Activated T-cell treated with anti-CD3 and anti-CD28 coated beads, Interleukin-2, amount 50 U/mL, for 72 hours (primary cell): Measurements from ENCODE around the gene CD79A. TPM values are rescaled to one million over a fixed set of nuclear protein-coding genes. Genes with fewer than 3 reads are reported as not detected.
A peak's percentile ranks its signal among the peaks of the same experiment; 100 is the strongest.

Source experiments
- ATAC-seq, 2 donors: fragments of 150-1000 bp; cut with Tn5 transposase; replicated peaks in 1 of 2; 2 replicates each; pipeline ENCODE4 v1.10.0; 2021; ENCODE audit warnings: moderate library complexity in 2 of 2, mild to moderate bottlenecking in 1 of 2
- DNase-seq, 2 donors: peaks; one replicate each; pipeline ENCODE4 v3.0.0; 2021 to 2022; ENCODE audit warnings: mixed read lengths in 1 of 2
- H3K27ac Mint-ChIP-seq: one replicate; pipeline ENCODE4 v1.8.0; 2022; ENCODE audit warnings: mild to moderate bottlenecking, moderate library complexity, mixed read lengths
- H3K27me3 Mint-ChIP-seq: one replicate; pipeline ENCODE4 v1.8.0; 2022; ENCODE audit warnings: low read depth, mixed read lengths
- H3K36me3 Mint-ChIP-seq, 2 donors: one replicate each; pipeline ENCODE4 v1.8.0; 2022; ENCODE audit warnings: mixed read lengths in 2 of 2, mild to moderate bottlenecking in 1 of 2; ENCODE audit not compliant: insufficient read depth in 2 of 2
- H3K4me1 Mint-ChIP-seq: one replicate; pipeline ENCODE4 v1.8.0; 2022; ENCODE audit warnings: low read depth, mixed read lengths
- H3K4me3 Mint-ChIP-seq, 2 donors: one replicate each; pipeline ENCODE4 v1.8.0; 2022; ENCODE audit warnings: mild to moderate bottlenecking in 2 of 2, mixed read lengths in 2 of 2, moderate library complexity in 2 of 2
- H3K9me3 Mint-ChIP-seq, 2 donors: one replicate each; pipeline ENCODE4 v1.8.0; 2022; ENCODE audit warnings: mixed read lengths in 2 of 2
- total RNA-seq, 2 donors: library from RNA; stranded (reverse); gene quantifications; one replicate each; pipeline ENCODE4 v1.2.3, GENCODE V29; 2022

The CD79A gene
- total RNA-seq, 2 donors from 2014 or later, result 12.3 to 27.5 TPM

DNA sequence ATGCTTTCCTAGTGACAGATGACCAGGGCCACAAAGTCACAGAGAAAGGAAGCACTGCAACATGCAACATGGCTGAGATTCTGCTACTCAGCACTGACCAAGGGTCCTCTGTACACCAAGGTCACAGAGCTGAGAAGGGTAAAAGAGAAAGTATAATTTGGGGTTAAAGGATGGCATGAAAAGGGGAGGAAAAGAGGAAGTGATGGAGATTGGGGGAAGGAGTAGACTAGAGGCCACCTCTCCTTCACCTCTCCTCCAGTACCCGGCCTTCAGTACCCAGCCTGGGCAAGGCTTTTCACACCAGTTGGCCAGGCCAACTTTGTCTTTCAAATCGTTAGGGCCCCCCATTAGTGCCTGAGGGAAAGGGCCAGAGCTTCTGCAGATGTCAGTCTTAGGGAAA lies 23.3 kb upstream of the CD79A start:
- Mint-ChIP-seq H3K4me1 (no peaks in the 10 kb centered on the region), H3K4me3 (no peak overlapping the region), H3K9me3 (no peaks in the 10 kb centered on the region), H3K27ac (no peak overlapping the region), H3K27me3 (peaks cover 12% of the 10 kb centered on the region), H3K36me3 (no peaks in the 10 kb centered on the region)
- ATAC-seq (no peak), DNase-seq (no peak)

DNA sequence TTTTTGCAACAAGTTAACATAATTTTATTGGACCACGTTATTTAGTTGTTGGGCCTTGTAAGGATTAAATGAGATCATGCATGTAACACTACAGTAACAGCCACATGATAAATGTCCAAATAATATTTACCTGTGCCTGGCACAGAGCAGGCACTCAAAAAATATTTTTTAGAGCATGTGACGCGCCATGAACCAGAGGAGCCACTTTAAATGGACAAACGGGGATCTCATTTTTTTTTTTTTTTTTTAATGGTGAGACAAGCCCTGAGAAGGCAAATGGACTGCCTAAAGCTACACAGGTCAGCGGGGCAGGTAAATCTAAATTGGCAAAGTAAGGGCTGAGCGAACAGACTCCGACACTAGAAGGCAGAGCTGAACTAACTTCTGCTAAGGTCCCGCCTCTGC lies 17.9 kb upstream of the CD79A start:
- Mint-ChIP-seq H3K9me3 (no peaks in the 10 kb centered on the region), H3K4me3 (peak overlapping the region; percentile 91 to 99), H3K36me3 (peaks cover 25 to 36% of the 10 kb centered on the region in 2 donors), H3K27ac (peak overlapping the region; percentile 98), H3K4me1 (peaks cover 41% of the 10 kb centered on the region), H3K27me3 (peaks cover 5% of the 10 kb centered on the region)
- DNase-seq (no peak), ATAC-seq (no peak)

DNA sequence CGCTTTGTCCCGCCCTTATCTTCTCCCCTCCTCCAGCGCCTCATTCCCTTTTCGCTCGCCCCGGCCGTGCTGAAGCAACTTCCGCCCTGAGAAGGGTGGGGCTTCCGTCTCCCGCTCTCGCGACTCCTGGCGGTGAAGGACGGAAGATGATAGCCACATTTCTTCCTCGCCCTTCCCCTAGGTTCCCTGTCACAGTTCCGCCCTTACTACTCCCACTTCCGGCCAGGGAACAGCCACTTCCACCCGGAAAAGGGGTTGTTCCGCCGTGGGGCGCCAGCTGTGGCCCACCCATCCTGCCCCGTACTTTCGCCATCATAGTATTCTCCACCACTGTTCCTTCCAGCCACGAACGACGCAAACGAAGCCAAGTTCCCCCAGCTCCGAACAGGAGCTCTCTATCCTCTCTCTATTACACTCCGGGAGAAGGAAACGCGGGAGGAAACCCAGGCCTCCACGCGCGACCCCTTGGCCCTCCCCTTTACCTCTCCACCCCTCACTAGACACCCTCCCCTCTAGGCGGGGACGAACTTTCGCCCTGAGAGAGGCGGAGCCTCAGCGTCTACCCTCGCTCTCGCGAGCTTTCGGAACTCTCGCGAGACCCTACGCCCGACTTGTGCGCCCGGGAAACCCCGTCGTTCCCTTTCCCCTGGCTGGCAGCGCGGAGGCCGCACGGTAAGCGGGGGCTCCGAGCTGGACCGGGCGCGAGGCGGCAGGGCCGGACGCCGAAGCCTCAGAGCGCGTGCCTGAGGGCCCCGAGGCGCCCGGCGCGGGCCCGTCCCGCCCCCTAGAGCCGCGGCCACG lies 17.3 kb upstream of the CD79A start, which contains the start of gene RPS19:
Gene RPS19, plus strand, starts transcription at position 638 of the 801 bp plus-strand sequence. CDS start 520 bp downstream, outside the sequence.
- Mint-ChIP-seq H3K36me3 (peaks cover 25 to 39% of the 10 kb centered on the region in 2 donors), H3K4me3 (peak within 1 kb of the TSS; percentile 91 to 99), H3K27ac (peak within 1 kb of the TSS; percentile 98), H3K4me1 (peaks cover 47% of the 10 kb centered on the region), H3K9me3 (no peaks in the 10 kb centered on the region), H3K27me3 (peaks cover 4% of the 10 kb centered on the region)
- ATAC-seq, result peak; percentile 89
- DNase-seq, result peak; percentile 98

DNA sequence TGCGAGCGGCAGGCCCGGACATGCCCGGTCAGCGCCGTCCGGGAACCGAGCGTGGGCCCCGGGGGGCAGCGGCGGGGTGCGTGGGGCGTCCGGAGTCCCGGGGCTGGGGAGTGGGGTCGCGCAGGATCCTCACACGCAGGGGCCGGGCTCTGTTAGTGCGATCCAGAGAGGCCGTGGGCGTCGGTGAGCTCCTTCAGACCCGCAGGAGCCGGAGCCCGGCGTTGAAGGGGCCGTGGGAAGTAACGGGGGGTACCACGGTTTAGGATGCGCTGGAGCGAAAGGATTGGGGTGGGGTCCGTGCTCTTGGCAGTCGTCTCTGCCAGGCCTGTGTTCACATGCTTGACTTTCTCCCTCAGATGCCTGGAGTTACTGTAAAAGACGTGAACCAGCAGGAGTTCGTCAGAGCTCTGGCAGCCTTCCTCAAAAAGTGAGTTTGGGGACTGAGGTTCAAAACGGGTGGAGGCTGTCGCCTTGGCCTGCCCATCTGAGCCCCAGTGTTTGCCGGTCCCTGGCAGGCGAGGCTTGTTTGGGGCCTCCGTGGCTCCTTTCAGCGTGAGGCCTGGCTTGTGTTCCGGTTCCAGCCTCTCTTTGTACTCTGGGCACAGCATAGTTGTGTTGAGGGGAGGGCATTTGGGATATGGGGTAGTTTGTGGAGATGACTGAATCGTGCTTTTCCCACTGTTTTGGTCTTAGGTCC lies 16.5 kb upstream of the CD79A start:
- Mint-ChIP-seq H3K27ac (peak overlapping the region; percentile 86), H3K27me3 (no peaks in the 10 kb centered on the region), H3K9me3 (no peaks in the 10 kb centered on the region), H3K4me3 (peak overlapping the region; percentile 91 to 99), H3K4me1 (peaks cover 52% of the 10 kb centered on the region), H3K36me3 (peaks cover 25 to 44% of the 10 kb centered on the region in 2 donors)
- ATAC-seq, result no peak
- no peak for DNase-seq

DNA sequence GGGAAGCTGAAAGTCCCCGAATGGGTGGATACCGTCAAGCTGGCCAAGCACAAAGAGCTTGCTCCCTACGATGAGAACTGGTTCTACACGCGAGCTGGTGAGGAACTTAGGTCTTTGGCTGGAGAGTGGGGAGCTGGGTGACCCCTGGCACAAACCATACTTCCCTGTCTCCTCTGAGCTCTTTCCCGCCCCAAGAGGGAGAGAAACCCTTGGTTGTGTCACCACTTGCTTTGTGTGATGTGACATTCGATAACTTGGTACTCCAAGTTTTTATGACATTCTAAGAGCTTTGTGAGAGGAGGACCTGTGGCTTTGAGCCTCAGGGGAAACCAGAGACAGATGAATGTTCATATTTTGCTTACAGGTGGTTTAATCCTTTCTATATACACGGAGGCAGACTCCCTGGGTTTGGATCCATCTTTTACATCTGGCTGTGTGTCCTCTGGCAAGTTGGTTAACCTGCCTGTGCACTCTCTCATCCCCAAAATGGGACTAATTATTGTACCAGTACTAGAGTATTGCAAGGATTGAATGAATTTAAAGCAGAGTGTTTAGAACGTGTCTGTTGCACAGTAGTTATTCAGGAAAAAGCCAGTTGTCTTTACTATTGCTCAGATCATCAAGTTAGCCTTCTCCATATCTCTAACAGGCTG lies 15.8 kb upstream of the CD79A start:
- Mint-ChIP-seq H3K4me3 (peak overlapping the region; percentile 91 to 99), H3K36me3 (peaks cover 25 to 51% of the 10 kb centered on the region in 2 donors), H3K9me3 (no peaks in the 10 kb centered on the region), H3K27ac (peak overlapping the region; percentile 86), H3K4me1 (peaks cover 58% of the 10 kb centered on the region), H3K27me3 (no peaks in the 10 kb centered on the region)
- no peak for ATAC-seq
- no peak for DNase-seq

DNA sequence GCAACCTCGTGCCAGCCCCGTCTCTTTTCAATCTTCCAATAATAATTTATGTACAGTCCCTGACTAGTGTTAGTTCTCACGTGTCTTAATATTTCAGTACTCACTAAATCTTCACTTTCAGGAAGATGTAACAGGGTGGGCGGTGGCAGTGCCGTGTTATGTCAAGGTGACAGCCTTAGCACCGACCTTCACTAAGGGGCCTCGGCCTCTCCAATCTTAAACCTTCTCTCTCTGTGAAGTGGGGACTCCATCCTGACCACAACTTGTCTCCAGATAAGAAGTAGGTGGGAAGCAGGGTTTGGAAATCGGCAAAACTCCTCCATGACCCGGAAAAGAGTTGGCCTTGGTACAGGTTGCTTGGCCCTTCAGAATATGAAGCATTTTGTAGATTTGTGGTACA lies 15.2 kb upstream of the CD79A start:
- ATAC-seq, result no peak
- H3K27me3 Mint-ChIP-seq, result no peaks in the 10 kb centered on the region
- no peak for DNase-seq
- H3K36me3 Mint-ChIP-seq, result peaks cover 25 to 57% of the 10 kb centered on the region in 2 donors
- peaks cover 64% of the 10 kb centered on the region for H3K4me1 Mint-ChIP-seq
- H3K4me3 Mint-ChIP-seq, result peak overlapping the region; percentile 91 to 99
- H3K9me3 Mint-ChIP-seq, result no peaks in the 10 kb centered on the region
- peak overlapping the region; percentile 86 for H3K27ac Mint-ChIP-seq

DNA sequence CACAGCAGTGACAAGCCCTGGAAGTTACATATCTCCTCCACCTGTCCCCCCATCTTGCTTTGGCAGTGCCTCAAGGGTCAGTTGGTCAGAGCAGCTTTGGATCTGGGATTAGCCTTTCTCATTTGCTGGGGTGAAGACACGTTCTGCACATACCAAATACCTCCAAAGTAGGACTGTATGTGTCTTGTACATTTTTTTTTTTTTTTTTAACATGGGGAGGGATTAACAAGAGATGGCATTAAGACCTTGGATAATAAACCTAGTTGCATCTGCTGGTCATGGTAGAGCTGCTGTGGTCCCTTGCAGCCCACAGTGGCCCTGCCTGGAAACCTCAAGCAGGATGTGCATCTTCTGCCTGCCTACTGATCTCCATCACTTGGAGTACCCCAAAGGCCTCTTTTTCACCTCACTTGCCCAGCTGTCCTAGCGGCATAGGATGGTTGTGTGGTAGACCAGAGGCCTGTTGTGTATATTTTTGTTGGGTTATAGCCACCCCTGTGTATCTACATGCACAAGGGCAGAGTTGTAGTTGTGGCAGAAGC lies 14.6 kb upstream of the CD79A start:
- Mint-ChIP-seq H3K36me3 (peaks cover 25 to 57% of the 10 kb centered on the region in 2 donors), H3K4me3 (peak overlapping the region; percentile 91 to 99), H3K4me1 (peaks cover 67% of the 10 kb centered on the region), H3K9me3 (no peaks in the 10 kb centered on the region), H3K27me3 (no peaks in the 10 kb centered on the region), H3K27ac (peak overlapping the region; percentile 86)
- ATAC-seq (no peak), DNase-seq (no peak)

DNA sequence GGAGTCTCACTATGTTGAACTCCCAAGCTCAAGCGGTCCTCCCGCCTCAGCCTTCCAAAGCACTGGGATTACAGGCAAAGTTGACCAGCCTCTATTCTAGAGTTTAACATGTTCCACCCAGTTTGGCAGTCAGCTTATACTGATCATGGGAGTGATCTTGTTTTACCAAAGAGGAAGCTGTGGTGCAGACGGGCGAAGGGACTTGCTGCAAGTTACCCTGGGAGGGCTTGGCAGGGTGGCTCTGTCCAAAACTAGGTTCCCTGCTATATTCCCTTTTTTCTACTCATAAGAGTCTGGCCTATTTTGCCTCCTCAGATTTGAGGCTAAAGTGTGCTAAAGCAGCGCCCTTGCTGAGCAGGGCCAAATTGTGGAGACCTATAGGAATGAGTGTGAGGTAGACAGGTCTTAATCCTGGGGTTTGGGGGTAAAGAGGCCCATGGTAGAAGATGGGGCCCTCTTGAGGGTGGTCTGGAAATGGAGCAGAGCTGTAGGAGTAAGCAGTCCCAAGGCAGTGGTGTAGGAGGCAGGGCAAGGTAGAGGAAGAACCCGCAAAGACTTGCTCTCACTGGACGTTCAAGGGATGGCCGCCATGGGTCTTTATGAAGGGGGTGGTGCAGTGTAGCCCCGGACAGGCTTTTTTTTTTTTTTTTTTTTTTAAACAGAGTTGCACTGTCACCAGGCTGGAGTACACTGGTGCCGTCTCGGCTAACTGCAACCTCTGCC lies 13.7 kb upstream of the CD79A start:
- Mint-ChIP-seq H3K4me1 (peaks cover 75% of the 10 kb centered on the region), H3K27me3 (no peaks in the 10 kb centered on the region), H3K36me3 (peaks cover 25 to 59% of the 10 kb centered on the region in 2 donors), H3K9me3 (no peaks in the 10 kb centered on the region), H3K4me3 (peak overlapping the region; percentile 91 to 99), H3K27ac (peak overlapping the region; percentile 86)
- no peak for DNase-seq
- no peak for ATAC-seq

DNA sequence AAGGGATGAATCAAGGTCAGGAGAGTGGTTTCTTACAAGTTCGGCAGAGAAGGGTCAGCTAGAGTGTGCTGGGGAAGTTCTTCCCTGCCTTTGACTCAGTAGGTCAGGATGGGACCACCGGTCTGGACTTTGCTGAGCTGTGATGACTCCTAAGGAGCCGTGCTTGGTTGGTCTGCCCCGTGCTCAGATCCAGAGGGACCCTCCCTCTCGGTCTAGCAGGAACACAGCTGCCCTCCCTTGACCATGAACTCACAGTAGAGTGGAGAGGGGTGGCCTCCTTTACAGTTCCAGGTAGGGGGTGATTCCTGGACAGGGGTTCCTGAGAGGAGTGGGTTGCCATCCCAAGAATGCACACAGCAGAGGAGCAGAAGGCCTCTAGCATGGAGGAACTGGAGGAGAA lies 12.7 kb upstream of the CD79A start:
- Mint-ChIP-seq H3K36me3 (peaks cover 25 to 62% of the 10 kb centered on the region in 2 donors), H3K4me3 (peak overlapping the region; percentile 77 to 99), H3K27me3 (no peaks in the 10 kb centered on the region), H3K9me3 (no peaks in the 10 kb centered on the region), H3K27ac (peak overlapping the region; percentile 88), H3K4me1 (peaks cover 80% of the 10 kb centered on the region)
- no peak for DNase-seq
- no peak for ATAC-seq

DNA sequence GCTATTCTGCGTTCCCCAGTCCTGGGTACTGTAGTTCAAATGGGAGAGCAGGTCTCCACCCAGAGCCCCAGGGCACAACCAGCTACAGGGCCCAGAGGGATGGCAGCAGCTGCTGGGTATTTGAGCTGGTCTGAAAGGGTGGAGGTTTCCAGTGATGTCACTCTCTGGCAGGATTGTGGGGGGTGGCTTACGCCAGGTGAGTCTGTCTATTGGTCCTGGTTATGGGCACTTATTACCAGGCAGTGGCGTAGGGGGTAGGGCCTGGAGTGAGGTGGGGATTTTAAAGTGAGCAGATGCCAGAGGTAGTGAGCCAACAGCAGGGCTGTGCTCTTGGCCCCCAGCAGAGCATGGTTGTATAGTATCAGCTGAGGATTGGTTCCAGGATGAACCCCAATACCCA lies 10.8 kb upstream of the CD79A start:
- peaks cover 19 to 62% of the 10 kb centered on the region in 2 donors for H3K36me3 Mint-ChIP-seq
- H3K4me3 Mint-ChIP-seq, result peak overlapping the region; percentile 36 to 58
- DNase-seq (peak in 1 of 2 donors; percentile 23), ATAC-seq (peak in 1 of 2 donors; percentile 3)
- peaks cover 93% of the 10 kb centered on the region for H3K4me1 Mint-ChIP-seq
- H3K27me3 Mint-ChIP-seq, result no peaks in the 10 kb centered on the region
- peak overlapping the region; percentile 93 for H3K27ac Mint-ChIP-seq
- H3K9me3 Mint-ChIP-seq, result no peaks in the 10 kb centered on the region

DNA sequence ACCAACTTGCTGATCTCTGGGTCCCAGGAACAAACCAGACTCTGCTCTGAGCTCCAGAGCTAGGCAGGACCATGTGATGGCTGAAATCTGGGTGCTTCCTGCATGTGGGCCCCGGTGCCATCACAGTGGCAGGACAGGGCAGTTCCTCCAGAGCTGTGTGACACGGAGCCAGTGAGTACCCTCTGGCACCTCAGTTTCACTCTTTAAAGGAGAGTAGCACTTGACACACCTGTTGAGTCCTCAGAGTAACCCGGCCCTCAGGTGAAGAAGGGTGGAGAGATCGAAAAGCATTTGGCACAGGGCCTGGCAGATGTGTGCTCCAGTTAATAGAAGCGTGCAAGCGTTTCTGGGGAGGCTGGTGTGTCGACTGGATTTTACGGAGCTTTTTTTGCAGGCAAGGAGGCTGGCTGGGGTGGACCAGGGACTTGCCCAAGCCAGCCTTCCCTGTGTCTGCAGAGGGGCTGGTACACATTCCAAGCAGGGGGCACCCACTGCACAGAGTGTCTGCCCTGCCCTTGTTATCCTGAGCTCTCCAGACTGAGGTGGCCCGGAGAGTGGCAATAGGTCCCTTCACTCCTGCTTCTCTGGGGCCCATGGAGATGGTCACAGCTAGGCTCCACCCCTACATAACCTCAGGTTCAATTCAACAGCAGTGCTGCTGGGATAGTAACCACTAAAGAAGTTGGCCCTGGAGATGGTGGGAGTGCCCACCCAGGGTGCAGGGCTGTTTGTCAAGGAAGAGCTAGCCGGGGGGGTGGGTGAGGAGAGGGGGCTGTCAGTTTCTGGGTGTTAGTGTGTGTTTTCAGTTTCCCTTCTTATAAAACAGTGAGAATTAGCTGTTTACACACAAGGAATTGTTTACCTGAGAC lies 8.7 kb upstream of the CD79A start:
- Mint-ChIP-seq H3K27me3 (no peaks in the 10 kb centered on the region), H3K9me3 (no peaks in the 10 kb centered on the region), H3K27ac (peak overlapping the region; percentile 86), H3K36me3 (peaks cover 11 to 46% of the 10 kb centered on the region in 2 donors), H3K4me3 (peak overlapping the region; percentile 54 to 58), H3K4me1 (peaks cover 93% of the 10 kb centered on the region)
- no peak for DNase-seq
- ATAC-seq, result peak in 1 of 2 donors; percentile 2

DNA sequence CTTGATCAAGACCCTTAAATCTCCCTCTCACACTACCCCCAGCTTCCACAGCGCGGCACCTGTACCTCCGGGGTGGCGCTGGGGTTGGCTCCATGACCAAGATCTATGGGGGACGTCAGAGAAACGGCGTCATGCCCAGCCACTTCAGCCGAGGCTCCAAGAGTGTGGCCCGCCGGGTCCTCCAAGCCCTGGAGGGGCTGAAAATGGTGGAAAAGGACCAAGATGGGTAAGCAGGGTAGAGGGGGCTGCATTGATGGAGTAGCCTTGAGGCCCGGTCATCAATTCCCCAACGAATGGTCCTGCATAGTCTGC lies 8.1 kb upstream of the CD79A start:
- peak overlapping the region; percentile 86 for H3K27ac Mint-ChIP-seq
- no peaks in the 10 kb centered on the region for H3K27me3 Mint-ChIP-seq
- H3K36me3 Mint-ChIP-seq, result peaks cover 9 to 42% of the 10 kb centered on the region in 2 donors
- no peaks in the 10 kb centered on the region for H3K9me3 Mint-ChIP-seq
- ATAC-seq, result no peak
- DNase-seq, result no peak
- H3K4me1 Mint-ChIP-seq, result peaks cover 89% of the 10 kb centered on the region
- peak overlapping the region; percentile 1 to 34 for H3K4me3 Mint-ChIP-seq
